Activated naive CD4-positive, alpha-beta T cell treated with anti-CD3 and anti-CD28 coated beads, Interleukin-2, amount 50 U/mL, for 72 hours (primary cell): ENCODE results near the gene CHRD. TPM values are rescaled to one million over a fixed set of nuclear protein-coding genes. Genes with fewer than 3 reads are reported as not detected.

ENCODE experiments used
- ATAC-seq, 2 donors: fragments of 150-1000 bp; cut with Tn5 transposase; 2 replicates each; pipeline ENCODE4 v1.10.0; 2021; ENCODE audit warnings: mild to moderate bottlenecking in 2 of 2, moderate library complexity in 2 of 2
- DNase-seq, 2 donors: peaks; one replicate each; pipeline ENCODE4 v3.0.0; 2021 to 2022; ENCODE audit warnings: low spot score in 2 of 2
- H3K27ac Mint-ChIP-seq, 2 donors: one replicate each; pipeline ENCODE4 v1.8.0; 2022; ENCODE audit warnings: mild to moderate bottlenecking in 2 of 2, mixed read lengths in 2 of 2
- H3K36me3 Mint-ChIP-seq, 2 donors: one replicate each; pipeline ENCODE4 v1.8.0; 2022; ENCODE audit warnings: mixed read lengths in 2 of 2
- H3K9me3 Mint-ChIP-seq, 2 donors: one replicate each; pipeline ENCODE4 v1.8.0; 2022; ENCODE audit warnings: mixed read lengths in 2 of 2
- total RNA-seq, 2 donors: library from RNA; stranded (reverse); gene quantifications; one replicate each; pipeline ENCODE4 v1.2.3, GENCODE V29; 2022

The CHRD gene
- total RNA-seq, 2 donors from 2014 or later = 0.49 TPM; not detected in 1

DNA sequence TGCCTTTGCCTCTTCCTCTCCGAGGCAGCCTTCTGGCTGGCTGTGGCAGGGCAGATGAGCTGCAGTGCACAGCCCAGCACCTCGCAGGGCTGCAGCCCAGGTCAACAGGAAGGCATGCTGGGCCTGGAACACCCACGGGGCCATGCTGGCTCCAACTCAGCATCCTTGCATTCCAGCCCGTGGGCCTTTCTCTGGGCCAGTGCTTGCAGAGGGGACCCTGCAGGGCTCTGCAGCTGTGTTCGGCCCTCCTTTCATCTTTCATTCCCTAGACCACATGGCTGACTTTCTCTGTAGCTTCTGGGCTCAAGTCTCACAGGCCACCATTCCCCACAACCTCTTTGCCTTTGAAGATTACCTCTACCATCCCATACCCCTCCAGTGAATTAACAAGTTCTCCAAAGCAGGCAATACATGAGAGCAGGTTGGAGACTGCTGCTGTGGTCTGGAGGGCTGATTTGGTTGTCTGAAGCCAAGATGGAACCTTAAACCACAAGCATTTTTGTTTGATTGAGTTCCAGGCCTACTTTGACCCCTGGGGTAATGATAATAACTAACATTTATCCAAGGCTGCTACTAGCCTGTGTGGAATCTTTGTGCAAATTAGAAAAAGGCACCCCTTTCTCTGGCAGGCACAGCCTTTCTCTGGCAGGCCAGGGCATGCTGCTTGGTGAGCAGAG lies 36.5 kb upstream of the CHRD start:
- ATAC-seq = no peak
- H3K9me3 Mint-ChIP-seq = no peaks in the 10 kb centered on the region

DNA sequence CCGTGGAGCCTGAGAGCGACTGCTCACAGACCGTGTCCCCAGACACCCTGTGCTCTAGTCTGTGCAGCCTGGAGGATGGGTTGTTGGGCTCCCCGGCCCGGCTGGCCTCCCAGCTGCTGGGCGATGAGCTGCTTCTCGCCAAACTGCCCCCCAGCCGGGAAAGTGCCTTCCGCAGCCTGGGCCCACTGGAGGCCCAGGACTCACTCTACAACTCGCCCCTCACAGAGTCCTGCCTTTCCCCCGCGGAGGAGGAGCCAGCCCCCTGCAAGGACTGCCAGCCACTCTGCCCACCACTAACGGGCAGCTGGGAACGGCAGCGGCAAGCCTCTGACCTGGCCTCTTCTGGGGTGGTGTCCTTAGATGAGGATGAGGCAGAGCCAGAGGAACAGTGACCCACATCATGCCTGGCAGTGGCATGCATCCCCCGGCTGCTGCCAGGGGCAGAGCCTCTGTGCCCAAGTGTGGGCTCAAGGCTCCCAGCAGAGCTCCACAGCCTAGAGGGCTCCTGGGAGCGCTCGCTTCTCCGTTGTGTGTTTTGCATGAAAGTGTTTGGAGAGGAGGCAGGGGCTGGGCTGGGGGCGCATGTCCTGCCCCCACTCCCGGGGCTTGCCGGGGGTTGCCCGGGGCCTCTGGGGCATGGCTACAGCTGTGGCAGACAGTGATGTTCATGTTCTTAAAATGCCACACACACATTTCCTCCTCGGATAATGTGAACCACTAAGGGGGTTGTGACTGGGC lies 35.1 kb upstream of the CHRD start:
- H3K27ac Mint-ChIP-seq = peak overlapping the region in 1 of 2 donors; percentile 53
- H3K9me3 Mint-ChIP-seq = no peaks in the 10 kb centered on the region
- H3K36me3 Mint-ChIP-seq = no peaks in the 10 kb centered on the region
- DNase-seq (no peak), ATAC-seq (no peak)

More for the DNA sequence above, 36.5 kb upstream of the CHRD start:
- Mint-ChIP-seq H3K36me3 (no peaks in the 10 kb centered on the region), H3K27ac (no peak overlapping the region)
- no peak for DNase-seq

DNA sequence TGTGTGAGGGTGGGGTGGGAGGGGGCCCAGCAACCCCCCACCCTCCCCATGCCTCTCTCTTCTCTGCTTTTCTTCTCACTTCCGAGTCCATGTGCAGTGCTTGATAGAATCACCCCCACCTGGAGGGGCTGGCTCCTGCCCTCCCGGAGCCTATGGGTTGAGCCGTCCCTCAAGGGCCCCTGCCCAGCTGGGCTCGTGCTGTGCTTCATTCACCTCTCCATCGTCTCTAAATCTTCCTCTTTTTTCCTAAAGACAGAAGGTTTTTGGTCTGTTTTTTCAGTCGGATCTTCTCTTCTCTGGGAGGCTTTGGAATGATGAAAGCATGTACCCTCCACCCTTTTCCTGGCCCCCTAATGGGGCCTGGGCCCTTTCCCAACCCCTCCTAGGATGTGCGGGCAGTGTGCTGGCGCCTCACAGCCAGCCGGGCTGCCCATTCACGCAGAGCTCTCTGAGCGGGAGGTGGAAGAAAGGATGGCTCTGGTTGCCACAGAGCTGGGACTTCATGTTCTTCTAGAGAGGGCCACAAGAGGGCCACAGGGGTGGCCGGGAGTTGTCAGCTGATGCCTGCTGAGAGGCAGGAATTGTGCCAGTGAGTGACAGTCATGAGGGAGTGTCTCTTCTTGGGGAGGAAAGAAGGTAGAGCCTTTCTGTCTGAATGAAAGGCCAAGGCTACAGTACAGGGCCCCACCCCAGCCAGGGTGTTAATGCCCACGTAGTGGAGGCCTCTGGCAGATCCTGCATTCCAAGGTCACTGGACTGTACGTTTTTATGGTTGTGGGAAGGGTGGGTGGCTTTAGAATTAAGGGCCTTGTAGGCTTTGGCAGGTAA lies 34.3 kb upstream of the CHRD start:
- ATAC-seq (peak; percentile 28 to 46), DNase-seq (no peak)
- Mint-ChIP-seq H3K36me3 (no peaks in the 10 kb centered on the region), H3K27ac (peak overlapping the region in 1 of 2 donors; percentile 38), H3K9me3 (no peaks in the 10 kb centered on the region)

DNA sequence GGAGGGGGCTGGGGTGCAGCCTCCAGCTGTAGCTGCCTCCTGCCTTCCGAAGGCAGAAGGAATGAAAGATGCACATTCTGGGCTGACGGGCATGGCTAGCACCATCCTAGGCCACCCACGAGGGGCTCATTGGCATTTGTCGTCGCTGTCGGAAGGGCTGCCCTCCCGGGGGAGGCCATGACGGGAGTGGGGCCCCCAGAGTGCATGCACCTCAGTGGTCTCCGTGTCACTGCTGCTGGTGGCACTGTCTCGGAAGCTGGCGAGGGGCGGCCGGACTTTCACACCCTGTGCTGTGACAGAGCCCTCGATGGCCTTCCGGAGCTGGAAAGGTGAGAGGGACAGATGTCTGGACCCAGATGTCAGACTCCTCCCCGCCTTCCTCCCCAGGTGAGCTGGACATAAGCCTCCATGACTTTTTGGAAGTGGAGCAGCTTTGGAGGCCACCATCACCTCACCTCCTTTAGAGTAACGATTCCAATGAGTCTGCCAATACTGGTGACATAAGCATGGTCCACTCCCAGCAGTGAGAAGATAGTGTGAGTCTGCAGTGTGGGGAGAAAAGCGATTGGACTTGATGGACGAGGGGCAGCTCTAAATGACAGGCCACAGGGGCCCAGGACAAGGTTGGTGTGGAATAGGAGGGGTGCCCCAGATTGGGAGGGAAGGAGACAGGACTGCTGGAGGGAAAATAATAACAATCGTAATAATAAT lies 33.2 kb upstream of the CHRD start:
- ATAC-seq (no peak), DNase-seq (no peak)
- H3K36me3 Mint-ChIP-seq = no peaks in the 10 kb centered on the region

DNA sequence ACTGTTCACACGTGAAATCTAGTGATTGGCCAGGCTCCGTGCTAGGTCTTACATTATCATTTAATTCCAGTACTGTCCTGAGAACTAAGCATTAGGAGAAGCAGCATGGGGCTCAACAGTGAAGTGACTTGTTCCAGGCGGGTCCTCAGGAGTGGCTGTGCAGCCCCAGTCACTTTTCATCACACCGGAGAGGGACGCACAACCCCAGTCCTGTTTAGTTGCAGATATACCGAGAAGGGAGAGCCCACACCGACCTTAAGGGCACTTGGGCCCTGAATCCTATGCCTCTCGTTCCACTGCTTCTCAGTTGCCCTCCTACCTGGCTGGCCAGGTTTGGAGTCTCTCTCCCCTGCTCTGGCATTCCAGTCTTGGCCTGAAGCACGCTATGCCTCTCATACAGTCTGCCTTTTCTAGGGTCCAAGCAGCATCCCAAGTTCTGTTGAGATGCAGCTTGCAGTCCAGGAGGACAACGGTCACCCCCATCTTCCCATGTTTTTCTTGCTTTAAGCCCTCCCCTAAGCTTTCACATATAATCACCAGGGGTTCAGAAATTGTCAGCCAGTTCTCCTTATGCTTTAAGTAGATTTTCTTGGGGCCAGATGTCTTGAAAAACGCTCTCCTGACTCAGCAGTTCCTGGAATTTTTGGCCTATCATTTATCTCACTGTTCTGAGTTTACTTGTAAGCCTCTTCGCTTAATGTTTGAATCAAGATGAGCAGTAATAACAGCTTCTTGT lies 32.4 kb upstream of the CHRD start:
- no peaks in the 10 kb centered on the region for H3K9me3 Mint-ChIP-seq
- no peaks in the 10 kb centered on the region for H3K36me3 Mint-ChIP-seq
- no peak overlapping the region for H3K27ac Mint-ChIP-seq
- no peak for ATAC-seq
- DNase-seq = no peak

More for the DNA sequence above, 33.2 kb upstream of the CHRD start:
- Mint-ChIP-seq H3K9me3 (no peaks in the 10 kb centered on the region), H3K27ac (no peak overlapping the region)

DNA sequence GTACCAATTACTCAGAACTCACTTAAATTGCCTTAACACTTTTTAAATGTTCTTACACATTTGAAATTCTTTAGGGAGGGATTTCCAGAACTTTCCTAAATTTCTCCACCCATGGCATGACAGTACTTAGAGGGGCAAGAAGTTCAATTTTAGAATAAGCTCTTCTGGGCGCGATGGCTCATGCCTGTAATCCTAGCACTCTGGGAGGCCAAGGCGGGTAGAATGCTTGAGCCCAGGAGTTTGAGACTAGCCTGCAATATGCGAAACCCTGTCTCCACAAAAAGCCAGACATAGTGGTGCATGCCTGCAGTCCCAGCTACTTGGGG lies 31.8 kb upstream of the CHRD start:
- no peak overlapping the region for H3K27ac Mint-ChIP-seq
- ATAC-seq (no peak), DNase-seq (no peak)
- no peaks in the 10 kb centered on the region for H3K36me3 Mint-ChIP-seq
- H3K9me3 Mint-ChIP-seq = no peaks in the 10 kb centered on the region

DNA sequence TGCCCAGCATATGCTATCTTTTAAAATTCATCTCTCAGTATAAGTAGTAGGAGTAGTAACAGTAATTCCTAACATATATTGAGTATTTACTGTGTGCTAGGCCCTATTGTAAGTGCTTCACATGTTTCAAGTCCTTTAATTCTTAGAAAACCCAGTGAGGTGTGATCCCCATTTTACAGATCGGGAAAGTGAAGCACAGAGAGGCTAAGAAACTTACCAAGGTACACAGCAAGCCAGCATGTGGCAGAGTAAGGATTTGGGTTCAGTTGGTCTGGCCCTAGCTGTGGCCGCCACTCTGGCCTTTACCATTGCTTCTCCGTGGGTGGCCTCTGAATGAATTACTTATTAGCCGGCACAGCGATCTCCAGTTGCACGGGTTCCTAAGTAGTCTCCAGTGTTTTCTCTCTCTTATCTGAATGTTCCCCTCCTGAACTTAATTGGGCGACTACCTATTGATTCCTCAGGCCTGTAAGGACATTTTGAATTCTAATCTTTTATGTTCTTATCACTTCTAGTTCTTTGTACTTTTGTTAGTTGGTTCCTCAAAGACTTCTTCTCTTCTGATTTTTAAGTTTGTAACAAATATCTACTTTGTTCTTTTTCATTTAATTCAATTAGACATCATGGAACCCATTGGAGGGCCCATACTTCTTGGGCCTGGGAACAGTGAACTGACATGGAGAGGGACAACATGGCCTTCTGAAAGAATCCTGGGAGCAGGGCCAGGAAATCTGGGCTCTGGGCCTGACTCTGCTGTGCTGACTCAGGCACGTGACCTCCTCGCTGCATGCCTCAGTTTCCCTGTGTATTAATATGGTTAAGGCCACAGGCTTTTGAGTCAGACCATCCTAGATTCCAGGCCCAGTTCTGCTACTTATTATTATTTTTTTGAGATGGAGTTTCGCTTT lies 30.0 kb upstream of the CHRD start:
- ATAC-seq (no peak), DNase-seq (no peak)
- no peak overlapping the region for H3K27ac Mint-ChIP-seq
- H3K9me3 Mint-ChIP-seq = no peaks in the 10 kb centered on the region
- H3K36me3 Mint-ChIP-seq = no peaks in the 10 kb centered on the region

DNA sequence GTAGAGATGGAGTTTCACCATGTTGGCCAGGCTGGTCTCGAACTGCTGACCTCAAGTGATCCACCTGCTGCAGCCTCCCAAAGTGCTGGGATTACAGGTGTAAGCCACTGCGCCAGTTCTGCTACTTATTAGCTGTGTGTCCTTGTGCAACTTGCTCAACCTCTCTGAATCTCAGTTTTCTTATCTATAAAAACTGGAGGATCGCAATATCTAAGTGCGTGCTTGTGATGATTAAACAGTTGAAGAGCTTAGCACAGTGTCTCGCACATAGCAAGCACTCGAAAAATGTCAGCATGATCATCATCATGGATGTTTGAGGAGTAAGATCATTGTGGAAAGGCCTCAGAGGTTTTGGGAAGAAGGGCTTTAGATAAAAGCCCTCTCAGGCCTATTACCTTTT lies 29.2 kb upstream of the CHRD start:
- Mint-ChIP-seq H3K9me3 (no peaks in the 10 kb centered on the region), H3K27ac (no peak overlapping the region), H3K36me3 (peaks cover 0 to 5% of the 10 kb centered on the region in 2 donors)
- DNase-seq (no peak), ATAC-seq (no peak)

DNA sequence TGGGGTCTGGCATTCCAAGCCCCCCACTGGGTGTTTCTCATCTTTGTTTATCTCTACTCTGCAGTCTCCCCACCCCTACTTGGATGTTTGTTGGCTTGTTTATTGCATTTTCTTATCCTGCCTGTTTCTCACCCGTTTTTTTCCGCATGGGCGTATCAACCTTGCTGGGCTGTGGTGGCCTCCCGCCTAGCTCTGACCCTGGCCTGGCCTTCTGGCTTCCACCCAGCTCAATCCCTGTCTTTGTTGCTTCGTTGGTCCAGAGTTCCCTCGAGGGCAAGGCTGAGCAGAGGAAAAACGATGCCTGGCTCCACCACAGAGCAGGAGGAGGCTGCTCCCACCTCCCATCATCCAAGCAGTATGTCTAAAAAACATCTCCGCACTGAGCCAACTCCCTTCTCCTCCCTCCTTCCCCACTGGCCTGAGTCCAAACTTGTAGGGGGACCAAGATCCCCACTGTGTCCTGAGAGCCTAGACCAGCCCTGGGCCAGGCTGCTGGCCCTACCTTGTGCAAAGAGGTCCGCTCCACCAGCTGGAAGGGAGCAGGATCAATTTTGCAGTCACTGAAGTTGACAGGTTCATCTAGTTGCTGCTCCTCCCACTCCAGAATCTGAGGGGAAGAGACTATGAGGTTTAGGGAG lies 28.2 kb upstream of the CHRD start:
- Mint-ChIP-seq H3K9me3 (no peaks in the 10 kb centered on the region), H3K27ac (no peak overlapping the region), H3K36me3 (peaks cover 0 to 5% of the 10 kb centered on the region in 2 donors)
- no peak for DNase-seq
- no peak for ATAC-seq

DNA sequence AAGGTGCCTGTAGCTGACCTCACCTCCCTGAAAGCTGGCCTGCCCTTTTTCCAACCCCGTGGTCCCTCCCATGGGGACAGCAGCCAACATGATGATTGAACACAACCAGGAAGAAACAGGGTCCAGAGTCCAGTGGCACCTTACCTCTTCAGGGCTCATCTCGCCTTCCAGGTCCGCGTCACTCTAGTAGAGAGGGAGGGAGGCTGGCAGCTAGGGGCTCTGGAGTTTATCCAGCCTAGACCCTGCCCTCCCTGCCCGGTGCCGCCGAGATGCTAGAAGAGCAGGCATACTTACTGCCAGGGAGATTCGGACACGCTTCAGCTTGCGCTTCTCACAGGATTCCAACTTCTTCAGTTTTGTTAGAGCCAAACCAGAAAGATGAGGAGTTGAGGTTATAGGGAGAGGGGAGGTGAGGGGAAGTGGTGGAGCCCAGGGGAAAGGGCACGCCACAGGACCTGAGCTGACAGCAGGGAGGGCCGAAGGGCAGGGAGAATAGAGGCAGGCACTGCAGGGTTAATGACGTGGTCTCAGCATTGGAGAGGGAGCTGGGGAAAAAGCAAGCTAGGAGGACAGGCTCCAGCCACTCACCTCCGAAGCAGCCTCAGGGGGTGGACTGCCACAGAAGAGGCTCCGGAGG lies 27.6 kb upstream of the CHRD start:
- ATAC-seq = no peak
- H3K27ac Mint-ChIP-seq = peak overlapping the region in 1 of 2 donors; percentile 59
- DNase-seq = no peak
- no peaks in the 10 kb centered on the region for H3K9me3 Mint-ChIP-seq
- peaks cover 0 to 5% of the 10 kb centered on the region in 2 donors for H3K36me3 Mint-ChIP-seq

DNA sequence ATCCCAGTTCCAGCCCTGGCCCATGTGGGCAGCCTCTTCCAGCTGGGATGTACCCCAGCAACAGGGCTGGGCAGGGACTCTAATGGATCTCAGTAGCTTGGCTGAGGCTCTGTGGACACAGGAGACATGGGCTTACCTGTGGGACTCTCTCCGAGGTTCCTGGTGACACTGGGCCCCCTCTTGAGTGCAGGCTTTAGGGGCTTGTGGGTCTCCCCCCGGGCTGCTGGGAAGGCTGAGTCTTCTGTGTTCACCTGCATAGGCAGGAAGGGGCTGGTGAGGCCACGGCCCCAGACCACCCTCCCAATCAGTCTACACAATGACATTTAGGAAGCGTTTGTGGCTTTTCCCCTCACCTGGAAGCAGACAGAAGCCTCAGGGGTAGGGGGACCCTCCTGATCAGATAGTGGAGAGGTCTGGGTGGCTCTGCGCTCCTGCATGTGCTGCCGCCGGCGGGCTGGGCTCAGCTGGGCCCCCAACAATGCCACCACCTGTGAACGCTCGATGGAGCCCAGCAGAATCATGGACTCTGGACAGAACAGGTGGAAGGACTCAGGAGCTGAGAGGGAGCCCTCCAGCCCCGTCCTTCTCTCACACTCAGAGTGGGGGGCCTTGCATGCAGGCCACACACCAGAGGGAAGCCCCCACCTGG lies 26.8 kb upstream of the CHRD start:
- ATAC-seq = no peak
- no peak for DNase-seq
- Mint-ChIP-seq H3K9me3 (no peaks in the 10 kb centered on the region), H3K36me3 (peaks cover 0 to 5% of the 10 kb centered on the region in 2 donors), H3K27ac (no peak overlapping the region)

DNA sequence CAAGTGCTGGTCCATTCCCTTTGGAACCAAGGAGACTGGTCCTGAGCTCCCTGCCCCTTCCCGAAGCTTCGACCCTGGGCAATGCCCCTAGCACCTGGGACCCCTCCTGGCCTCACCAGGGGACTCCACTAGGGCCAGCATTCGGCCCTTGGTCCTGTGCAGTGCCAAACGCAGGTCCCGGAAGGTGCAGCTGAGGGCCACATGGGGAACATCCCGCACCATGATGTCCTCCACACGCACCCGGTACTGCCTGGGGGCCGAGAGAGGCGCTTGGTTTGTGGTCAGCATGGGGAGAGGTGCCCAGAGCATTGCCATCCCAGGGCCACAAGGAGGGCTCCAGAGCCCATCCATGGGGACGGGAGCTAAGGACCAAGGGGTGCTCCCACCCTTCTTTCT lies 26.3 kb upstream of the CHRD start:
- ATAC-seq = no peak
- no peak for DNase-seq
- Mint-ChIP-seq H3K27ac (no peak overlapping the region), H3K36me3 (peaks cover 0 to 5% of the 10 kb centered on the region in 2 donors), H3K9me3 (no peaks in the 10 kb centered on the region)

DNA sequence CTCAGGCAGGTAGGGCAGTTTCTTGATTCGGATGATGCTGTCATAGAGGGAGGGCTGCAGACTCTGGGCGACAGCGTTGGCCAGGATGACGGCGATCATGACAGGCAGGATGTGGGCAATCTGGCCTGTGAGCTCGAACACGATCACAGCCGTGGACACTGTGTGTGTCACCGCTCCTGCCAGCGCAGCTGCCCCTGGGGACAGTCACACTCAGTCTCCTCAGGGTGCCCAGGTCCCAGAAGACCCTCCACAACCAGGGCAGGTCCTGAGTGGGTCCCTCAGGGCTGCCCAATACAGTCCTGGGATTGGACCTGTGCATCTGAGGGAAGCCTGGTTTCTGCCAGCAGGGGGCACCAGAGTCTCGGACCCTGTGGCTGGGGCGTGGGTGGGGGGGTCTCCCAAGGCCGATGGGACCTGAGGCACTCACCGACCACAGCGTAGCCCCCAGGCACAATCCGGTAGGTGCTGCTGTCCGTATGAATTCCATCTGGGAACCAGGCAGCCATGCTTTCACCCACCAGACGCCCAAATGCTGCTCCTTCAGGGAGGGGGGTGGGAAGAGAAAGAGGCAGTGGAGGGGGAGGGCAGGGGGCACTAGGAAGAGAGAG lies 25.6 kb upstream of the CHRD start:
- ATAC-seq = peak; percentile 74 to 84
- peak in 1 of 2 donors; percentile 69 for DNase-seq
- Mint-ChIP-seq H3K36me3 (peaks cover 0 to 5% of the 10 kb centered on the region in 2 donors), H3K9me3 (no peaks in the 10 kb centered on the region), H3K27ac (no peak overlapping the region)

DNA sequence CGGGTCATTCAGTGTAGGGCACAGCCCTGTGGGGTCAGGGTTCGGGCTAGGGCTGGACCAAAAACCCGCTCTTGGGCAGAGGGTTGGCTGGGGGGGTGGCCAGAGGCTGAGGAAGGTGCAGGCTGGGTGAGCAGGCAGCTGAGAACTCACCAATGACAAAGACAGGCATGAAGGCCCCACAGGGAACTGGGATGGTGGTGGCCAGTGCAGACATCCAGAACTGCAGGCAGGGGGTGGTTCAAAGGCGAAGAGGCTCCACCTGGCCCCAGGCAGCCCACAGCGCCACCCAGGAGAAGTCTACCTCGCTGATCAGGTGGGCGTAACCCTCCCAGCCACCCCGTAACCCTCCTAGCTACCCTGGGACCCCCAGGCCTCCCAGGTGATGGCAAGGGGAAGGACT lies 25.1 kb upstream of the CHRD start:
- Mint-ChIP-seq H3K27ac (no peak overlapping the region), H3K36me3 (peaks cover 0 to 5% of the 10 kb centered on the region in 2 donors), H3K9me3 (no peaks in the 10 kb centered on the region)
- DNase-seq = no peak
- ATAC-seq = no peak
